Stimulated activated CD4-positive, alpha-beta T cell treated with anti-CD3 and anti-CD28 coated beads, TNF-alpha, amount 100 ng/mL, for 24 hours (primary cell): ENCODE results near the gene UBASH3B.
"Not testable (repeated sequence)": the region's sequence is repeated elsewhere in the genome, so short reads cannot be mapped to it uniquely, and the experiment has no call there.

Experiments used
- DNase-seq, 3 experiments: peaks; one replicate each; pipeline ENCODE4 v3.0.0-alpha.2; 2020; ENCODE audit warnings: low read depth in 3 of 3

The UBASH3B gene

DNA sequence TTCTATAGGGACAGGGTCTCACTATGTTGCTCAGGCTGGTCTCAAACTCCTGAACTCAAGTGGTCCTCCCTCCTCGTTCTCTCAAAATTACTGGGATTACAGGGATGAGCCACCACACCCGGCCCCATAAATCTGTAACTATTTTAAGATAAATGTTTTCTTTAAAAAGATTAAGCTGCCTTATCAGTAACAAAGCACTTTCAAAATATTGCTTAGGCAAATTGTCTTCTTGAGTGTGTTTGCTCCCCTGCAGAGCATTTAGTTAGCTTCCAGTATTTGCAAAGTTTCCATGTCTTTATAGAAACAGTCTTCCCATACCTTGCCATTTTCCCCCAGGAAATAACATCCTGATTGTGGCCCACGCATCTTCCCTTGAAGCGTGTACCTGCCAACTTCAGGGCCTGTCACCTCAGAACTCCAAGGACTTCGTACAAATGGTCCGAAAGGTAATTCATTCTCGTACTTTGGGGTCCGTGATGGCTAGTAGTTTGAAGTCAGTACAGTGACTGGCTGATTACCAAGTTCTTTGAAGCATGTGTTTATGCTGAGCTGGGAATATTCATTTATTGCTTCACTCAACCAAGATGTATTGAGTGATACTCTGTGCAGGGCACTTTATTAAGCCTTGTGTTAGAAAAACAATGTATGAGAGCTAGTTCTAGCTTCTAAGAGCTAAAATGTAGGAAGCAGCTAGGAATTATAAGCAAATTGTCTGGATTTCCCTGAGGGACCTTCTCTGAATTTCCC, 152.4 kb downstream of the UBASH3B start:
- DNase-seq, result no peak

DNA sequence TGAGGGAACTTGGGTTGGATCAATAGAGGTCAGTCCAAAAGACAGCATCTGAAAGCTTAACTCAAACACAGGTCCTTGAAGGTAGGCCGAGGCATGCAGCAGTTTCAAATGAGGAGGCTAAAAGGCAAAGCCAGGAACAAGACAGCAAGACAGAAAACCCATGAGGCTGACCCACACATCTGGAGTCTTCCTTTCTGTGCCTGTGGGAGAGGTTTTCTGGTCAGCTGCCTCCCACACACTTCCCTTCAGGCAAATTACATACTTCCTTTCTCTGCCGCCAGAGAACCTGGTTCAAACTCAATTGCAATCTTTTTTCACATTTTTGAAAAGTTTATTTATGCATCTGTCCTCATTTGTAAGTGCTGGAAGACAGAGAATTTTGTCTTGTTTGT, 153.0 kb downstream of the UBASH3B start:
- peak in 1 of 3 experiments; percentile 5 for DNase-seq

DNA sequence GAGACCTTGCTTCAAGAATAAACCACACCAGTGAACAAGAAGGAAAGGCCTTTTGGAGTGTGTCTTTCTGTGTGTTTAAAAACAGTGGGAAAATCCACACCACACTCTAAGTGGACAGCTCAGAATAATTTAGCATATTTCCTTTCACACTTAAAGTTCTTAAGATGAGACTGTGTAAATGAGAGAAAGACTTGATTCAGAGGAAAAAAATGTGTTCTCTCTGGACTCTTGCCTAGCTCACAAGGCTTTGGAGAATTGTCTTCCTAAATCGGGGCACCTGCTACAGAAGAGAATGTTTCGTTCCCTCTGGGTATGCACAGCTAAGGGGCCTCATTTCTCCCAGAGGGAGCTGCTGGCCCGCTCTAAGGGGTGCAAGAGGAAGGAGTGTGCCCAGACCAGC, 154.3 kb downstream of the UBASH3B start:
- no peak for DNase-seq

DNA sequence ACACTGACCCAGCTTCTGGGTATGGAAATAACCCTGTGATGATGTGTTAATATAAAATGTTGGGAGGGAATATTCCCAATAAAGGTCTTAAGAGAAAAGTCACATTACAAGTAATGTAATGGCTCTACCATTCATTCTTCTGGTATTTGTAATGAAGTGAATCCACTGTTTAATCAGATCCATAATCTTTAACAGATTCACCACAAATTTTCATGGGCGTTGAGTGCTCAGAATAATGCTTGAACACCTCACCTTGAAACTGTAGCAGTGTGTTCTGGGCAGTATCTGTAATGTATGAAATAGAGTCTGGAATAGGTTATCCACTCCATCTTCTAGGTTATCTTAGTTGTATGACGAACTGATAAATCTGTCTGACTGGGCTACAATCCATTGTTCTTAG, 156.2 kb downstream of the UBASH3B start:
- DNase-seq, result no peak

DNA sequence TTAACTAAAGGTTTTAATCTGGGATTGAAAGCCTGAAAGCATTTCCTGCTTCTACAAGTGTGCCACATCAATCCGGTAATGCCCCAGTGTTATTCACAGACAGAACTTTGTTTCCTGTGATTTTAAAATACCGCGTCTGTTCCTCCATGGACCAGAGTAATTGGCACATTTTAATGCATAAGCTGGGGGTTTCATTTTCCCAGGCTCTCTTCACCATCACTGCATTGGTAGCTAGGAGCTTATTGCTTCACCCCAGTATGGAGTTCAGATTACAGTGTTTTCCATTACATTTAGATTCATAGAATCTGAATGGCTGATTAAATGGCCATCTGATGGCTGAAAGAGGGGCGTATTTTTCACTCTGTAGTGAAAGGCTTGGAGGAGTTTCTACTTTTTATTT, 157.1 kb downstream of the UBASH3B start:
- DNase-seq, result no peak

DNA sequence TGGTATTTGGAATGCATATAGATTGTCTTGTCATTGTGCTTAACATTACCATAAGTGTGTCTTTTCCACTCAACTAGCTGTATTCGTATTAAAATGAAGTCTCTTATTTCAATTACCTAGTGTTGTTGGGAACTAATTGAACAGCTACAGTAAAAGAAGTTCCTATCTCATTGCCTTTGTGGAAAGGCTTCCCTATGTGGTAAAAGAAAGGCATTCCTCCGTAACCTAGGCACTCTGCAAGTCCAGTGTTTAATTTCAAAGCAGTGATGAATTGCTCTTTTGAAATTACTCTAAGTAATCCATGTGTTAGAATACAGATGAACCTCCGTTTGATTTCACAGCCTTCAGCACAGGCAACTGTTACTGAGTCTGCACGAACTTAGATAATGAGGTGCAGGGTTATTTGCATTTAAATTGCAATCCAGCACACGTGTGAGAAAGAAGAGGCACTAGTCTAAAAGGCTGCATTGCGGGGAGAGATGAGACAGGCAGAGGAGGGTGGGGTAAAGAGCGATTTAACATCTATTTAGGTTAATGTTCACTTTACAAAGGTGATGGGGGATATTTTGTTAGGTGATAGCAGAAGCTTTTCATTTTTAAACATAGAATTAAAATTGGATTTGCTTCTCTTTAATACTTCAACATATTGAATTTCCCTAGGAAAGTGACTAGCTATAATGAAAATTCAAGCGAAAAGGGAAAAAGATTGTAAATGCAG, 157.8 kb downstream of the UBASH3B start:
- no peak for DNase-seq

- no peak for DNase-seq
Measured at GRCh38 chr11:122813894-122814270, 158.4 kb downstream of the UBASH3B start.

GRCh38 chr11:122814401-122814800, 158.9 kb downstream of the UBASH3B start:
- no peak for DNase-seq

GRCh38 chr11:122815900-122816299, 160.4 kb downstream of the UBASH3B start:
- no peak for DNase-seq

DNA sequence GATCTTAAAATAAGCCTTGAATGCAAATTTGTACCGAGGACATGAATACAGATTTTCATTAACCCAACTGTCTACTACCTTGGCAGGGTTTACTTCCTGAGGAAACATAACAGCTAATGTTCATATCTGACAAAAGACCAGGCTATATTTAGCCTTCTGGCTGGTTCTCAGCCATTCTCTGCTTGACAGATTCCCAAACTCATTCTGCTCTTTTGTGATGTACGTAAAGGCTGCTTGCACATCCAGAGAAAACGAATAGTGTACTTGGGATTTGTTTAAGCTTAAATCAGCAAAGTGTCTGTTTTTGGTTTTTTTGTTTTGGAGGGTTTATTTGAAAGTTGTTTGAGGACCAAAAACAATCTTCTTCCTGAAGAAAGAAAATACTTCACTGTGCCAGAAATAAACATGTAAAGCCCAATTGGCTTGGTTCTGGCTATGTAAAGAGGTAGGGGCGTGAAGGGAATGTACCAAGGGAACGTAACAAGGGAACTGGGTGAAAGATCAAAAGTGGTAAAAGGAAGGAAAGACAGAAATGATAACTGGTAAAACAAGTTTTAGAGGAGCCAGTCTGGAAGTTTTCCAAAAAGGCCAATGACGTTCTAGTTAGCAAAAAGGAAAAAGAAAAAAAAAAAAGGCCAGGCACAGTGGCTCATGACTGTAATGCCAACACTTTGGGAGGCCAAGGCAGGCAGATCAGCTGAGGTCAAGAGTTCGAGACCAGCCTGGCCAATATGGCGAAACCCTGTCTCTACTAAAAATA, 161.4 kb downstream of the UBASH3B start:
- DNase-seq, result no peak

DNA sequence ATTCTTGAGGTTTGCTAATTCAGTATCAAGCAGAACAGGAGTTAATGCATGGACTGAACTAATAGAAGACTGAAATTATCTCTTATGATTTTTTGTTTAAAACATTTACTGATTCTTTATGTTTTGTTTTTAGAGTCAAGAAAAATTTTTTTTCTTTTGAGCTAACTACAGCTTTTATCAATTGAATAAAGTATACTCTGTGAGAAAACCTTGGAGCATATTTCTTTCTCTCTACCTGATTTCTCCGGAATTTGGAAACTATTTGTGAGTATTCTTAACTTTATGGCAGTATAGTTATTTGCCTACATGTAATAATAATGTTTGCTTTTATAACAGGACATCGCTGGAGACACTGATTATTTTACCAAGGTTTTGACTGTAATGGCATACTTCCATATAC, 164.6 kb downstream of the UBASH3B start:
- DNase-seq, result no peak

DNA sequence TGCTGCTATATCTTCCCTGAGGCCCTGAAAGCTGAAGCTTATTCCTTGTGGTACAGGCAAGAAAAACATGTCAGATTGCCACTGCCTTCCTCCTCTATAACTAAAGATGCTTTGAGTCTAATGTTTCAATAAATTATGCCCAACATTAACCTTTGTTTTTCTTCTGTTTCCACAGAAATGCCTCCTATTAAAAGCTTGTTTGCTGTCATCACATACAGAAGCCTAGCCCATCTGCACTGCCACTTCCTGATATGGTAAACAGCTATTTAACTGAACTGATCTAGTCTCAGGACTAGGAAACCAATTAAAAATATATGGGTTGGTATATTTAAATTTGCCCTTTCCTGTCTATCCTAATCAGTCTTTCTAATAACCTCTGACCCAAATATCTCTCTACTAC, 165.6 kb downstream of the UBASH3B start:
- no peak for DNase-seq

GRCh38 chr11:122822241-122822640, 166.7 kb downstream of the UBASH3B start:
- DNase-seq, result no peak

- DNase-seq, result no peak
Measured at GRCh38 chr11:122823564-122823963, 168.0 kb downstream of the UBASH3B start.

DNA sequence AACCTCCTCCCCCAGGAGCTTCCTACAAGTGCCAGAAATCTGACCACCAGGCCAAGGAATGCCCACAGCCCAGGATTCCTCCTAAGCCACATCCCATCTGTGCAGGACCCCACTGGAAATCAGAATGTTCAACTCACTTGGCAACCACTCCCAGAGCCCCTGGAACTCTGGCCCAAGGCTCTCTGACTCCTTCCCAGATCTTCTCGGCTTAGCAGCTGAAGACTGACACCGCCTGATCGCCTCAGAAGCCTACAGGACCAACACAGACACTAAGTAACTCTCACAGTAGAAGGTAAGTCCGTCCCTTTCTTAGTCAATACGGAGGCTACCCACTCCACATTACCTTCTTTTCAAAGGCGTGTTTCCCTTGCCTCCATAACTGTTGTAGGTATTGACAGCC, 173.8 kb downstream of the UBASH3B start:
- DNase-seq, result not testable (repeated sequence)

GRCh38 chr11:122832297-122832696, 176.8 kb downstream of the UBASH3B start:
- not testable (repeated sequence) for DNase-seq

GRCh38 chr11:122832721-122833470, 177.4 kb downstream of the UBASH3B start:
- DNase-seq, result no peak

DNA sequence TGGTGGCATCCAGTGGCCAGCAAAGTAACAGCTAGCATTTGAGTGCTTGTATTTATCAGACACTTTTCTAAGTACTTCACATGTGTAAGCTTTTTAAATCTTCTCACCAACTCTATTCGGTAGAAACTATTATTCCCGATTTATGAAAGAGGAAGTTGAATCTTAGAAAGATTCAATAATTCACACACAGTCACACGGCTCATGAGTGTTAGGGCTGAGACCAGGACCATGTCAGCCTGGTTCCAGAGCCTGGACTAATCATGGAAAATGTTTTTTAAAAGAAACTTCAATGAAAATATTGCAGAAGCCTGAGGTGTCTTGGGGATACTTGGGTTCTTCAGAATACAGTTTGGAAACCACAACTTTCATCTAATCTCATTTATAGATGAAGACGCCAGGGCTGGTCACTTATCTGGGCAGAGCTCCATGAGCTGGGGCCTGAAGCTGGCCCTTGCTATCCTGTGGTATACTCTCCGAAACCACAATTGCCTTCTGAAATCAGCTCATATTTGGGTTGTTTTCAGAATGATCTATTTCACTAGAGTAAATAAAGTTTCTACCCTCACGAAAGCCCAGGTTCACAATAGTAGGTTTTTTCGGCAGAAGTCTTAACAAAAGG, 178.4 kb downstream of the UBASH3B start:
- no peak for DNase-seq

DNA sequence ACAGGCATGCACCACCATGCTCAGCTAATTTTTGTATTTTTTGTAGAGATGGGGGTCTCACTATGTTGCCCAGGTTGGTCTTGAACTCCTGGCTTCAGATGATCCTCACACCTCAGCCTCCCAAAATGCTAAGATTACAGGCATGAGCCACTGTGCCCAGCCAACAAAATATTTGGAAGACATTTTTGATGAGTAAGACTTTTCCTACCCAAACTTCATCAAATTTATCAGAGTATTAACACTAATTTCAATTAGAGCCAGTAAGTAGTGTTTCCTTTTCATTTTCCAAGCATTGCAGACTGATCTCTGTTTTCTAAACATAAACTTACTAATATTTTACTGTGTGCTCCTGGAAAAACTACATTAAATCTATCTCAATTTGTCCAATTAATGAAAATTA, 181.4 kb downstream of the UBASH3B start:
- DNase-seq, result no peak

DNA sequence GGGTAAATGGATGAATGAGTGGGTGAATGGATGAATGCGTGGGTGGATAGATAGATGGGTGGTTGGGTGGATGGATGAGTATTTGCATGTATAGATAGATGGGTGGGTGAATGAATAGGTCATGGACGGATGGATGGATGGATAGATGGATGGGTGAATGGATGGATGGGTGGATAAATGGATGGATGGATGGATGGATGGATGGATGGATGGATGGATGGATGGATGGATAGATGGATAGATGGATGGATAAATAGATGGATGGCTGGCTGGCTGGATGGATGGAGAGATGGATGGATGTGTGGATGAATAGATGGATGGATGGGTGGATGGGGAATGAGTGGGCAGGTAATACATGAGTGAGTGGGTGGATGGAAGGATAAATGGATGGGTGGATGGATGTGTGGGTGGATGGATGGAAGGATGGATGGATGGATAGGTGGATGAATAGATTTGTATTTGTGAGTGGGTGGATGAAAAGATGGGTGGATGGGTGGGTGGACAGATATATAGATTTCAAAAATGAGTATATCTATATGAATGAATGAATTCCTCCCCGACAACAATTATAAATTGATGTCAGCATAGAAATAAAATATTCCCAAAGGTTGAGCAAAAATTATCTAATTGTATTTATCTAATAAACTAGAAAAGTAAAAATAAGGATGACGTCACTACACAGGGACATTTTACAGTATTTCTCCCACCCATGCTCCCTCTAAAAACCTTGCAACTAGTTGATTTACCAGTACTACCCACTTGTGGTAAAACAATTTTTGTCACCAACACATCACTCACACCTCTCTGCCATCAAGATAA, 182.2 kb downstream of the UBASH3B start:
- DNase-seq, result no peak
